Astrocyte (in vitro differentiated cells and primary cell): ENCODE data around the gene FDX1.

ENCODE experiments used
- CTCF ChIP-seq: IDR thresholded peaks from 2 replicates; pipeline ENCODE4 v1.5.1; 2011; ENCODE audit warnings: low read depth, mild to moderate bottlenecking, inconsistent platforms, low read length, moderate library complexity; ENCODE audit not compliant: insufficient read depth
- EZH2 ChIP-seq: IDR thresholded peaks from 2 replicates; pipeline ENCODE4 v1.6.1; 2012; ENCODE audit warnings: mild to moderate bottlenecking, low read length, inconsistent platforms; ENCODE audit not compliant: insufficient read depth

- no peak for TF ChIP-seq EZH2
- no peak for TF ChIP-seq CTCF
Measured at GRCh38 chr11:110415081-110415480, 14.7 kb upstream of the FDX1 start.
